GM12874 (cell line): ENCODE results near the gene CCDC15.

Experiments
- TF ChIP-seq, protein P1 (sequence below): IDR thresholded peaks from 2 replicates; pipeline ENCODE4 v1.5.1; 2011; ENCODE audit warnings: low read depth, mild to moderate bottlenecking, control low read depth, low read length, moderate library complexity; ENCODE audit not compliant: insufficient read depth

Gene CCDC15

DNA sequence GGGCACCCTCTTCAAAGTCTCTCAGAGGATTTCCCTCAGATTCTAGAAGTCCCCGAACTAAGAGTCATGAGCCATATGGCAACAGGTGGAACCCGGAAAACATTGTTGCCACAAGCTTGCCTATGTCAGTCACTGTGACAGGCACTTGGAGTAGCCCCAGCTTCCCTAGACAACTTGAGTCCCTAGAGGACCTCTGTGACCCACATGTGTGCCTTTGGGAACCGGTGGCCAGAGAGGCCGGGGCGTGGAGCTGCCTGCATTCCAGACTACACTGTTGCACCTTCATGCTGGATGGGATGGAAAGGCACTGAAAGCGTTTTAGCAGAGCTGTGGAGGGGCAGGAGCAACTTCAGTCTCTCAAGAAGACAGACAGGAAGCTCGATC is 121.2 kb downstream of the CCDC15 start:
- TF ChIP-seq, protein P1, sequence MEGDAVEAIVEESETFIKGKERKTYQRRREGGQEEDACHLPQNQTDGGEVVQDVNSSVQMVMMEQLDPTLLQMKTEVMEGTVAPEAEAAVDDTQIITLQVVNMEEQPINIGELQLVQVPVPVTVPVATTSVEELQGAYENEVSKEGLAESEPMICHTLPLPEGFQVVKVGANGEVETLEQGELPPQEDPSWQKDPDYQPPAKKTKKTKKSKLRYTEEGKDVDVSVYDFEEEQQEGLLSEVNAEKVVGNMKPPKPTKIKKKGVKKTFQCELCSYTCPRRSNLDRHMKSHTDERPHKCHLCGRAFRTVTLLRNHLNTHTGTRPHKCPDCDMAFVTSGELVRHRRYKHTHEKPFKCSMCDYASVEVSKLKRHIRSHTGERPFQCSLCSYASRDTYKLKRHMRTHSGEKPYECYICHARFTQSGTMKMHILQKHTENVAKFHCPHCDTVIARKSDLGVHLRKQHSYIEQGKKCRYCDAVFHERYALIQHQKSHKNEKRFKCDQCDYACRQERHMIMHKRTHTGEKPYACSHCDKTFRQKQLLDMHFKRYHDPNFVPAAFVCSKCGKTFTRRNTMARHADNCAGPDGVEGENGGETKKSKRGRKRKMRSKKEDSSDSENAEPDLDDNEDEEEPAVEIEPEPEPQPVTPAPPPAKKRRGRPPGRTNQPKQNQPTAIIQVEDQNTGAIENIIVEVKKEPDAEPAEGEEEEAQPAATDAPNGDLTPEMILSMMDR: no peak

DNA sequence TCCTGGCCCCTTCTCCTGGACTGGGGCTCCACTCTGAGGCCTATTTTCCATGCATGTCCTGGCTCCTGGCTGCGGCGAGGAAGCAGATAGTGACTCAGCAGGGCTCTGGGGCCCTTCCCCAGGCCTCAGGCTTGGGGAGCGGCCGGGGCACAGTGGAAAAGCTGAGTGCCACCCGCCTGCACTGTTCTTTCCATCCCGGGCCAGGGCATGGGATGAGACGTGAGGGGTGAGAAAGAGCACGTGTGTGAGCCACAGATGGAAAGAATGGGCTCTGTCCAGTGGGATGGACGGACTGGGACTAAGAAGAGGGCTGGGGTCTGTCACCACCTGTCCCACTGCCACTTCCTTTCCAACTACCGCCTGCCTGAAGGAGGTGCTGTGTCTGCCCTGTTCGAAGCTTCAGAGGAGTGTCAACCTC is 121.9 kb downstream of the CCDC15 start:
- TF ChIP-seq, protein P1: no peak

DNA sequence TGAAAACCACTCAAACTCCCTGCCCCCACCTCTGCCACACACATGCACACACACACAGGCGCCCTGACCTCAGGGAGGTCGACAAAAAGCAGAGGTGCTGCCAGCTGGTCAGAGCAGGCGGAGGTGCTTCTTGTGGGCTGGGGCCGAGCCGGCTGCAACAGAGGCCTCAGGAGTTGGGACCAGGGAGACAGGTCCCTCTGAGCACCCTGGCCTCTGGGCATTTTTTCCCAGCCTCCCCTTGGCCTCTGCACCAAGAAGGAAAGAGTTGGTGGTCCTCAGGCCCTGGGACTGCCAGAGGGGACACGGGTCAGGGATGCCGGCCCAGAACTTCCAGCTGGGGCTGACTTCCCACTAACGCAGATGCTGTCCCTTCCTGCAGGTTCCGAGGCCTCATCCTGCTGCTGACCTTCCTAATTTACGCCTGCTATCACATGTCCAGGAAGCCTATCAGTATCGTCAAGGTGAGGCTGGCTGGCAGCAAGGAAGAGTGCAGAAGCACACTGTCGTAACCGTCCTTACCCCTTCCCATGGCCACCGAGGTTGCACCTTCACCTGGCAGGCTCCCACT is 122.5 kb downstream of the CCDC15 start:
- TF ChIP-seq, protein P1: no peak

DNA sequence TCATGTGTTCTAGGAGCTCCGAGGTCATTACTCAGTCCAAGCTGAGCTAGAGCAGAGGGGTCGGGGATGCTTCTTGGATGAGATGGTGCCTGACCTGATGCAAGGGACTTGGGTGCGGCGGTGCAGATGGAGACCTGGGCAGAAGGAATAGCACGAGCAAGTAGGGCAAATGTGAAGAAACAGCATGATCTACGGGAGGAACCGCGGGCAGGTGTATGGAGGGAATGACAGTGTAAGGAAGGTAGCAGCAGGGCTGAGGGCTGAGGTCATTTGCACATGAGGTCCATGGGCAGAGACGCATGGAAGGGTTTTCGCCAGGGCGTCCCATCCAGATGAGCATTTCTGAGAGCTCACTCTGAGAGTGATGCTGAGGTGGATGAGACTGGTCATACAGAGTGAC is 124.0 kb downstream of the CCDC15 start:
- TF ChIP-seq, protein P1: no peak

DNA sequence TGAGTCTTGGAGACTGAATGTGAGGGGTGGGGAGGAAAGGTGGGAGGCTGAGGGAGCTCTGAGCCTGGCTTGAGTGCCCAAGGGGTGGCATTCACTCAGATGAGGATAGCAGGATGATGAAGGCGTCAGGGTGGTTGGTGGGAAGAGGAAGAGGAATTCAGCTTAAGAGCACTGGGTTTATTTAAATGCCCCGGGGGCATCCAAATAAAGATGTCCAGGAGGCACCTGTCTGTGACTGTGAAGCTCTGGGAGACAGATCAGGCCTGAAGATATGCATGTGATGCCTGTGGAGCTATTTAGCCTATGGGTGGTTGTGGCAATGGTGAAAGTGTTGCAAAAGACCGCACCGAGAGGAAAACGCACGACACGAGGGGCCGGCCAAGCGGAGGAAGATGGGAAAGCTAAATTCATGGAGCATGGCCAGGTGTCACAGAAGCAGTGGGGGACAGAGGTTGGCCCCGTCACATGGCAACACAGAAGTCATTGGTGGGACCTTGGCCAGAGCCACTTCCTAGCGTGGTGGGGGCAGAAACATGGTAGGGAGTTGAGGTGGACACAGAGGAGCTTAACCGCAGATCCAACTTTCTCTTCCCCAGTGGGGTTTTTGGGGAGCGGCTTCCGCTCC is 124.6 kb downstream of the CCDC15 start:
- TF ChIP-seq, protein P1: no peak

DNA sequence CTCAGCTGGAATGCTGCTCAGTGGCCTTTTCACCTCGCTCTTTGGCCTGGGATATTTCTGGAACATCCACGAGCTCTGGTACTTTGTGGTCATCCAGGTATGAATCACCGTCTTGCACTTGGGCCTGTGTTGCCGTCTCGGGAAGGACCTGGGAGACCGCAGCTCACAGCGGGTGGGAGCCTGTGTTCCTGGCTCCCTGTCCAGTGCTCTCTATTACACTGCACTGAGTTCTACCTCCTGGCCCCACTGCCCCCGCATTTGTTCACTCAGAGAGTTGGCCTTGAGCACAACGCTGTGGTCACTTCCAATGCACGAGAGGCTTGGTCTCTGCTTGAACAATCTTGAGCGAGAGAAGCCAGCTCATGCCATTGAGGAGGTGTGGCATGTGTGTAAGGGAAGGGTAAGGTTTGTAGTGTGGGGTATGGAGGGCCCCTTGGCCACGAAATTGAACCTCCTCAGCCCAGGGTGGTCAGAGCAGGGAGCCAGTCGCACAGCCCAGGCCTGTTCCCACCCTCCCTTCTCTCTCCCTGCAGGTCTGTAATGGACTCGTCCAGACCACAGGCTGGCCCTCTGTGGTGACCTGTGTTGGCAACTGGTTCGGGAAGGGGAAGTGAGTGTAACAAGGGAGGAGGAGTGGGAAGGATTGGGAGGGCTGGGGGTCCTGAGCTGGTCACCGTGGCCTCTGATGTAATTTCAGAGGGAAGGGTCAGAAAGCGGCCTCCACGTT is 125.3 kb downstream of the CCDC15 start:
- TF ChIP-seq, protein P1: no peak

DNA sequence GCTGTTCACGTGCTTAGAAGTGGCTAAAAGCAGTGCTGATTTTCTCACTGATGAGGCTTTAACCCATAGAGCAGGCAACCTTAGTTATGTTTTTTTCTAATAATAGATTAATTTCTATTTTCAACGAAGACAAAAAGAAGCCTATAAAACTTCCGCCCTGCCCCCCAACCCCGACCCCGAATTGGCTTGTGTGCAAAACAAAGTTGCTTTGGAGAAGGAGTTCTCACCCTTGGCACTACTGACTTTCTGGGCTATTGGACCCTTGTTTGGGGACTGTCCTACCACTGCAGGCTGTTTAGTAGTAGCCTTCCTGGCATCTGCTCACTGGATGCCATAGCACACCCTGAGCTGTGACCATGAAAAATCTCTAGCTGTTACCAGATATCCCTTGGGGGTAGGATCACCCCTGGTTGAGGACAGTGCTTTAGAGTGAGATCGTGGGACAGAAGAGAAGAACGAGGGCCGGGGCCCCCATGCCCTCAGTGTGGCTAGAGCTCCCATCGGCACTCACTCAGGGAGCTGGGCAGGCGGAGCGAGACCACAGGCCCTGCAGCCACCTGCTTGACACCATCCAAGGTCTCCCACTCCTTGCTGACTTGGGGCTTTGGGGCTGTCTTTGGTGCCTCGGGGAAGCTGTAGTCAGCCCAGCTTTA is 126.0 kb downstream of the CCDC15 start:
- TF ChIP-seq, protein P1: no peak
